Stimulated activated CD4-positive, alpha-beta T cell treated with anti-CD3 and anti-CD28 coated beads, Interleukin-12 subunit alpha, Interleukin-12 subunit beta, amount 100 ng/mL, for 4 hours (primary cell): ENCODE data around the gene PEAR1.

Source experiments
- DNase-seq: peaks from one replicate; pipeline ENCODE4 v3.0.0-alpha.2; 2020

The PEAR1 gene

GRCh38 chr1:156901966-156902915, 8.7 kb downstream of the PEAR1 start:
- no peak for DNase-seq

DNA sequence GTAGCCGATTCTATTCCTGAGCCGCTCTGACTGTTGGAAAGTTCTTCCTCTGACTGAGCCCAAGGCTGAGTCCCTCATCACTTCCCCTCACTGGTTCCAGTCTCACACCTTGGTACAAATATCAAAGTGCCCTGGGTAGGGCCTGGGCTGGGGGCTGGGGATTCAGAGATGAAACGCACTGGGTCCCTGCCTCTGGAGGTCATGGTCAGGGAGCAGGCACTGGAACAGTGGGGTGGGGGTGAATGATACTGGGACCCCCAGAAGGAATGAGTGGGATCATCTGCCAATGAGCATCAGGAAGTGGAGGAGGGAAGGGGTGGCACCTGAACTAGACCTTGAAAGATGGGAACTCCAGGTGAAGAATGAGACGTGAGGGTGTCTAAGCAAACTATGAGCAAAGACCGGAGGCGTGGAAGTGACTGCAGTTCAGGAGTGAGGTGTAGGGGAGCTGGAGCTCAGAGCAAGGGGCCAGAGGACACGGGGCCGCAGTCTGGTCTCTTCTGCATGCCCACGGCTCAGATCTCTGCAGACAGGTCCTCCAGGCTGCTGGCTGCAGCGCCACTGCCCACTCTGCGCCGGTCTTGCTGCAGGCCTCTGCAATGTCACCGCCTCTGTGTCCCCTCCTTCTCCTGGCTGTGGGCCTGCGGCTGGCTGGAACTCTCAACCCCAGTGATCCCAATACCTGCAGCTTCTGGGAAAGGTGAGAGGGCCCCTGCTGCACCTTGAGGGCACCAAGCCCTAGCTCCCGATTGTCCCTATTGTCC, 10.0 kb downstream of the PEAR1 start:
- DNase-seq, result no peak

DNA sequence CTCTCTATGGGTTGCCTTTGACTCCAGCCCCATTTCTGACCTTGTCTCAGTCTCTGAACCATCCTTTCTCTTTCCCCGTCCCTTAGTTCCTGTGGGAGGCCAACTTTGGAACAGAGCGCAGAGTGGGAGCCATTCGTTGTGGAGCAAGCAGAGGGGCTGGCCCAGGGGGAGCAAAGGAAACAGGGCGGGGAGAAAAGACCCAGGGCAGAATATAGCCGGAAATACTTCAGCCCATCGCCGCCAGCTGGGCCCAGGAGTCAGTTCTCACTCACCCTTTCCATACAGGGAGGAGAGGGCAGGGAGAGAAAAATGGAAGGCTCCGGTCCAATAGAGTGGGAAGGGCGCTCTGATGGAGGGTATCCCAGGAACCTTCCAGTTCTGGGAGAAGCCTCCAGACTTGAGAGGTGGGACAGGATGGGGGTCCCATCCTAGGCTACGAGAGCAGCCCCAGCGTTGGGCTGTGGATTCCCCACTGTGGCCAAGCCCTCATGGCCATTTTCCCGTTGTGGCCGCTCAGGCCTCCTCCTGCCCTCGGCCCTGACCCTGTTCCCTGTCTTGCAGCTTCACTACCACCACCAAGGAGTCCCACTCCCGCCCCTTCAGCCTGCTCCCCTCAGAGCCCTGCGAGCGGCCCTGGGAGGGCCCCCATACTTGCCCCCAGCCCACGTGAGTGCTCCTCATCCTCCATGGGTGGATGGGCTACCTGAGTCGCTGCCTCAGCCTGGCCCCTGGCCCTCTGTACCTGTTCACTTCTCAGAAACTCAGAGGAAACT, 10.9 kb downstream of the PEAR1 start:
- DNase-seq, result no peak

GRCh38 chr1:156905176-156905575, 11.7 kb downstream of the PEAR1 start:
- DNase-seq, result no peak

- DNase-seq, result no peak
Observed at GRCh38 chr1:156905651-156906050, 12.1 kb downstream of the PEAR1 start.

DNA sequence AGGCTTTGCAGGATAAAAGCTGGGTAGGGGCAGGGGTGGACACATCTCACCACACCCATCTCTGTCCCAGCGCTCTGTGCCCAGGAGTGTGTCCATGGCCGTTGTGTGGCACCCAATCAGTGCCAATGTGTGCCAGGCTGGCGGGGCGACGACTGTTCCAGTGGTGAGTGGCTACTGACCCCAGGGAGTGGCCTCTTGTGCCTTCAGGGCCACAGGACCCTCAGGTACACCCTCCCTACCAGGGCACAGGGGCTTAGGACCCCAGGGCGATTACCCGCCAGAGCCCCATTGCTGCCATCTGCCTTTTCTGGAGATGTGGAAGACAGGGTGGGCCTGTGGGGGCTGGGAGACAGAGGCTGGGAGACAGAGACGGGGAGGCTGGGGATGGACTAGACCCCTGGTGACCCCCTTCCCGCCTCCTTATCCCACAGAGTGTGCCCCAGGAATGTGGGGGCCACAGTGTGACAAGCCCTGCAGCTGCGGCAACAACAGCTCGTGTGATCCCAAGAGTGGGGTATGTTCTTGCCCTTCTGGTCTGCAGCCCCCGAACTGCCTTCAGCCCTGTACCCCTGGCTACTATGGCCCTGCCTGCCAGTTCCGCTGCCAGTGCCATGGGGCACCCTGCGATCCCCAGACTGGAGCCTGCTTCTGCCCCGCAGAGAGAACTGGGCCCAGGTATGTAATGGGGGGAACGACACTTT, 12.8 kb downstream of the PEAR1 start:
- no peak for DNase-seq

- no peak for DNase-seq
Observed at GRCh38 chr1:156908541-156908940, 15.0 kb downstream of the PEAR1 start.

DNA sequence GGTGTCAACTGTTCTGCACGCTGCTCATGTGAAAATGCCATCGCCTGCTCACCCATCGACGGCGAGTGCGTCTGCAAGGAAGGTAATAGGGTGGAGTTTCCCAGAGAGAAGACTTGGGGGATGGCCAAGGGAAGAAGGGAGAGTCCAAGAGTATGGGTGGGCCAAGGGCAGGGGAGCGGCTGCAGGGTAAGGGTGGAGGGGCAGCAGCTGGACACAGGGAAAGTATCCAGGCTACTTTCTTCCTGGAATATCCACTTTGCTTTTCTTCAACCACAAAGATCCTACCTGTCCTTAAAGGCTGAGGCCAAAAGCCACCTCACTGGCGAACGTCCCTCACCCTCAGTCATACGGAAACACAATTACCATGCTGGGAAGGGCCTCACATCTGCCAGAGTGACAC, 15.4 kb downstream of the PEAR1 start:
- no peak for DNase-seq

DNA sequence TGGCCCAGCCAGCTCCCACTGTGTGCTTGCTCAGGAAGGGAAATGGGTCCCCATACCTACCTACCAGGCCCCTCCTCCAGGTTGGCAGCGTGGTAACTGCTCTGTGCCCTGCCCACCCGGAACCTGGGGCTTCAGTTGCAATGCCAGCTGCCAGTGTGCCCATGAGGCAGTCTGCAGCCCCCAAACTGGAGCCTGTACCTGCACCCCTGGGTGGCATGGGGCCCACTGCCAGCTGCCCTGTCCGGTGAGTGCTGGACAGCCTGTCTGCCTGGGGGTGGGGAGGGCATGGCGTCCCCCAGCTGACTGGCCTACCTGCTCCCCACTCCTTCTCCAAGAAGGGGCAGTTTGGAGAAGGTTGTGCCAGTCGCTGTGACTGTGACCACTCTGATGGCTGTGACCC, 16.2 kb downstream of the PEAR1 start:
- no peak for DNase-seq

DNA sequence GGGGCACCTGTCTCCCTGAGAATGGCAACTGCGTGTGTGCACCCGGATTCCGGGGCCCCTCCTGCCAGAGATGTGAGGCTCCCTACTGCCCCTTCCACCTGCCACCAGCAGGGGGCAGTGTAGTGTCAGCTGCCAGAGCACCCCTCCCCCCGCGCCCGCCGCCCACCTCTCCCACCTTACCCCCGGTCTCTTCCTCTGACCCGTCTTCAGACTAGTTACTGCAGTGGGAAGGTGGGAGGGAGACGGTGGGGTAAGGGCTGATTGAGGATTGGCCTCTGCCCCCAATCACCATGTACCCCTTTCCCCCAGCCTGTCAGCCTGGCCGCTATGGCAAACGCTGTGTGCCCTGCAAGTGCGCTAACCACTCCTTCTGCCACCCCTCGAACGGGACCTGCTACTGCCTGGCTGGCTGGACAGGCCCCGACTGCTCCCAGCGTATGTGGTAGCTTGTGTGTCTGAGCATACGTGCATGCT, 16.8 kb downstream of the PEAR1 start:
- DNase-seq, result peak; percentile 54

DNA sequence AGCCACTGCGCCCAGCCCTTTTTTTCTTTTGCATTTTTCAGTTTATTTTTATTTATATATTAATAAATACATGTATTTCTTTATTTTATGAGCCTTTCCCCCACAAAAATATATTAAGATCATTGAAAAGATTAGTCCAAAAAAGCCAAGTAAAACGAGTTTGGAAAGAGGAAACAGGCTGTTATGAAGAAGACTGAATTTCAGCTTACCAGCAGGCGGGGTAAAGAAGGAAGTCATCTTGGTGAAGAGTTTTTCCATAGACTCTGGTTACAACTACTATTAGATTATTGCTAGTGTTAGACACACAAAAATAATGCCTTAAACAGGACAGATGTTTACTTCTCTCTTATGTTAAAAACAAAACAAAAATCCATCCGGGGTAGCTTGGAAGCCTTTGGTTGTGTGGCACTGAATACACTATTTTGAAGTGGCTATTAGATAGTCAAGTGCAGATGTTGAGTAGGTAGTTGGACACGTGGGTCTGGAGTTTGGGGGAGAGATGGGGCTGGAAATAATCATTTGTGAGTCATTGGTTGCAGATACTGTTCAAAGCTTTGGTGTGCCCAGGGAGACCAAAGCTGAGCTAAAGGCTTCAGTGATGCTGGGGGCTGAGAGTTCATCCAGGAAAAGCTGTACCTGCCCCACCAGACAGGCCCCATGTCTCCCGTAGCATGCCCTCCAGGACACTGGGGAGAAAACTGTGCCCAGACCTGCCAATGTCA, 18.2 kb downstream of the PEAR1 start:
- DNase-seq, result no peak

- DNase-seq, result no peak
Observed at GRCh38 chr1:156912310-156912709, 18.8 kb downstream of the PEAR1 start.

- no peak for DNase-seq
Observed at GRCh38 chr1:156912861-156913808, 19.6 kb downstream of the PEAR1 start.

DNA sequence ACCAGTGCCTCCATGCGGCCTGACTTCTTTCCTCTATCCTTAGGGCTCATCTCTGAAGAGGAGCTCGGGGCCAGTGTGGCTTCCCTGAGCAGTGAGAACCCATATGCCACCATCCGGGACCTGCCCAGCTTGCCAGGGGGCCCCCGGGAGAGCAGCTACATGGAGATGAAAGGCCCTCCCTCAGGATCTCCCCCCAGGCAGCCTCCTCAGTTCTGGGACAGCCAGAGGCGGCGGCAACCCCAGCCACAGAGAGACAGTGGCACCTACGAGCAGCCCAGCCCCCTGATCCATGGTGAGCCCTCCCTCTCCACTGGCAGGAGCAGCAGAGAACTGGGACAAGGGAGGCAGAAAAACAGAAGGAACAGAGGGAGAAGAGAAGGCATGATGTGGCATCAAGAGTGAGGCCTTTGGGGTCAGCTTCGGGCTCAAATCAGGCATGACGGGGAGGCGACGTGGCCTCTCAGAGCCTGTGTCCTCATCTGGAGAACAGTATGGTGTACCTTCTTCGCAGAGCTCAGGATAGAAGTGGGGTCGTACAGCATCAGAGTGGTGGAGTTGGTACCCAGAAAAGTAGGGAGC, 20.4 kb downstream of the PEAR1 start:
- DNase-seq, result no peak

GRCh38 chr1:156914440-156914856, 20.9 kb downstream of the PEAR1 start:
- DNase-seq, result no peak

- DNase-seq, result peak; percentile 68
Observed at GRCh38 chr1:156920233-156921052, 26.9 kb downstream of the PEAR1 start, which contains the start of gene LRRC71. LRRC71 (plus strand) TSS chr1:156920632; CDS start chr1:156920804, 172 bp downstream.

GRCh38 chr1:156921053-156921529, 27.6 kb downstream of the PEAR1 start:
- no peak for DNase-seq

- DNase-seq, result no peak
Observed at GRCh38 chr1:156922986-156923669, 29.6 kb downstream of the PEAR1 start.
